ENCODE results near the gene ESCO1. TPM values are rescaled to one million over a fixed set of nuclear protein-coding genes. Genes with fewer than 3 reads are reported as not detected.

The ESCO1 gene
- total RNA-seq, 2 donors from 2014 or later, result 8.8 to 13.6 TPM

DNA sequence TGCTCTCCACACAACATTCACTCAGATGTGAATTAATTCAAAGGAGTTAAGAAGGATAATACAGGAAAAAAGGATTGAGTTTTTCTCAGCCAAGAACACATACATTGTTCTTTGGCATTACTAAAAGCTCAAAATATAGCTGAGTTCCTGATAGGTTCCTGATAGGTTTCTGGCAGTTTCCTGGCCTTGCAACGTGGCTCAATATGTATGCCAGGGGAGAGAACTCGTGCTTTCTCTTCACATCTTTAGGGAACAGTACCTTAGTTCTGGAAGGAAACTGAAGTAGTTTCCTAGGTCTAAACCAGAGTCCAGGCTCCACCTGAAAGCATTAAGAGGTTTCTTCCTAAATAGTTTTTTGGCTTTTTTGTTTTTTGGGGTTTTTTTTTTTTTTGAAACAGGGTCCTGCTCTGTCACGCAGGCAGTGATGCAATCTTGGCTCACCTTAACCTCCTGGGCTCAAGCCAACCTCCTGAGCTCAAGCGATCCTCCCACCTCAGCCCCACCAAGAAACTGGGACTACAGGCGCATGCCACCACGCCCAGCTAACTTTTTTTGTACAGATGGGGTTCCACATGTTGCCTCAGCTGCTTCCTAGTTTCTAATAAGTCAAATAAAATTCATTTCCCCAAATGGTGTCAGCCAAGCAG lies 42.8 kb downstream of the ESCO1 start:
- Histone ChIP-seq H3K4me1 (no peaks in the 10 kb centered on the region), H3K27ac (no peak overlapping the region), H3K9me3 (no peaks in the 10 kb centered on the region), H3K36me3 (peaks cover 40% of the 10 kb centered on the region), H3K4me3 (no peak overlapping the region), H3K27me3 (no peaks in the 10 kb centered on the region)
- DNase-seq (ENCODE audit: low spot score), result no peak
- no peak for TF ChIP-seq CTCF (IDR thresholded peaks at IDR 0.05)

GRCh38 chr18:21550510-21550970 lies 50.0 kb downstream of the ESCO1 start:
- no peak for DNase-seq (ENCODE audit: low spot score)
- Histone ChIP-seq H3K27ac (no peak overlapping the region), H3K9me3 (no peaks in the 10 kb centered on the region), H3K4me1 (no peaks in the 10 kb centered on the region), H3K27me3 (no peaks in the 10 kb centered on the region), H3K36me3 (peaks cover 11% of the 10 kb centered on the region), H3K4me3 (no peak overlapping the region)
- TF ChIP-seq CTCF (IDR thresholded peaks at IDR 0.05), result no peak

- TF ChIP-seq CTCF (IDR thresholded peaks at IDR 0.05), result no peak
- H3K36me3 ChIP-seq, result no peaks in the 10 kb centered on the region
- no peaks in the 10 kb centered on the region for H3K27me3 ChIP-seq
- H3K27ac ChIP-seq, result no peak overlapping the region
- no peak for DNase-seq (ENCODE audit: low spot score)
- H3K9me3 ChIP-seq, result no peaks in the 10 kb centered on the region
- no peak overlapping the region for H3K4me3 ChIP-seq
- no peaks in the 10 kb centered on the region for H3K4me1 ChIP-seq
These were observed 51.9 kb downstream of the ESCO1 start for GRCh38 chr18:21548647-21549046.

- no peaks in the 10 kb centered on the region for H3K36me3 ChIP-seq
- H3K4me3 ChIP-seq, result no peak overlapping the region
- no peaks in the 10 kb centered on the region for H3K4me1 ChIP-seq
- H3K27me3 ChIP-seq, result no peaks in the 10 kb centered on the region
- no peak overlapping the region for H3K27ac ChIP-seq
- no peak for TF ChIP-seq CTCF (IDR thresholded peaks at IDR 0.05)
- no peak for DNase-seq (ENCODE audit: low spot score)
- no peaks in the 10 kb centered on the region for H3K9me3 ChIP-seq
These were observed 54.1 kb downstream of the ESCO1 start for GRCh38 chr18:21546423-21546822.

DNA sequence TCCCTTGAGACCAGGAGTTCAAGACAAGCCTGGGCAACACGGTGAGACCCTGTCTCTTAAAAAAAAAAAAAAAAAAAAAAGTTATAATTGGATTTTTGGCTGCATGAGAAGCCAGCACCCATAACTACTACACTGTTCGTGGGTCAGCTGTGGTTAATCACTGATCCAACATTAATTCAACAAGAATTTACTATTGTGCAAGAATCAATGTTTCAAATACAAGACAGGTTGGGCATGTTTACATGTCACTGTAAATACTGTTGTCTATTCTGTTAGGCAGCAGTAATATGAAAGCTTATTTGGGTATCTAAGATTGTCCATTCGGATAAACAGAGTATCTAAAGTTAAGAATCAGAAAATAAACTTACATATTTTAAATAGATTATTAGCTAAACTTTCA lies 62.3 kb downstream of the ESCO1 start:
- Histone ChIP-seq H3K4me1 (no peaks in the 10 kb centered on the region), H3K27ac (no peak overlapping the region), H3K4me3 (no peak overlapping the region), H3K27me3 (no peaks in the 10 kb centered on the region), H3K9me3 (no peaks in the 10 kb centered on the region), H3K36me3 (peaks cover 29% of the 10 kb centered on the region)
- no peak for TF ChIP-seq CTCF (IDR thresholded peaks at IDR 0.05)
- no peak for DNase-seq (ENCODE audit: low spot score)

- Histone ChIP-seq H3K4me1 (no peaks in the 10 kb centered on the region), H3K27me3 (no peaks in the 10 kb centered on the region), H3K27ac (no peak overlapping the region), H3K9me3 (no peaks in the 10 kb centered on the region), H3K36me3 (peaks cover 51% of the 10 kb centered on the region), H3K4me3 (no peak overlapping the region)
- DNase-seq (ENCODE audit: low spot score), result no peak
- TF ChIP-seq CTCF (IDR thresholded peaks at IDR 0.05), result no peak
These were observed 66.2 kb downstream of the ESCO1 start for GRCh38 chr18:21534327-21534726.
